NCI-H446 treated with DMSO at 0.1 percent for 48 hours (cell line): ENCODE measurements around the gene KRT16.
"Not testable (repeated sequence)": the region's sequence is repeated elsewhere in the genome, so short reads cannot be mapped to it uniquely, and the experiment has no call there.

Experiments
- DNase-seq: peaks from one replicate; lab custom pipeline; 2025; lab: John Stamatoyannopoulos, UW

Gene KRT16

GRCh38 chr17:41647038-41647813 is 34.7 kb upstream of the KRT16 start:
- no peak for DNase-seq

GRCh38 chr17:41642252-41643156 is 29.9 kb upstream of the KRT16 start:
- no peak for DNase-seq

GRCh38 chr17:41640596-41640995 is 28.0 kb upstream of the KRT16 start:
- not testable (repeated sequence) for DNase-seq

DNA sequence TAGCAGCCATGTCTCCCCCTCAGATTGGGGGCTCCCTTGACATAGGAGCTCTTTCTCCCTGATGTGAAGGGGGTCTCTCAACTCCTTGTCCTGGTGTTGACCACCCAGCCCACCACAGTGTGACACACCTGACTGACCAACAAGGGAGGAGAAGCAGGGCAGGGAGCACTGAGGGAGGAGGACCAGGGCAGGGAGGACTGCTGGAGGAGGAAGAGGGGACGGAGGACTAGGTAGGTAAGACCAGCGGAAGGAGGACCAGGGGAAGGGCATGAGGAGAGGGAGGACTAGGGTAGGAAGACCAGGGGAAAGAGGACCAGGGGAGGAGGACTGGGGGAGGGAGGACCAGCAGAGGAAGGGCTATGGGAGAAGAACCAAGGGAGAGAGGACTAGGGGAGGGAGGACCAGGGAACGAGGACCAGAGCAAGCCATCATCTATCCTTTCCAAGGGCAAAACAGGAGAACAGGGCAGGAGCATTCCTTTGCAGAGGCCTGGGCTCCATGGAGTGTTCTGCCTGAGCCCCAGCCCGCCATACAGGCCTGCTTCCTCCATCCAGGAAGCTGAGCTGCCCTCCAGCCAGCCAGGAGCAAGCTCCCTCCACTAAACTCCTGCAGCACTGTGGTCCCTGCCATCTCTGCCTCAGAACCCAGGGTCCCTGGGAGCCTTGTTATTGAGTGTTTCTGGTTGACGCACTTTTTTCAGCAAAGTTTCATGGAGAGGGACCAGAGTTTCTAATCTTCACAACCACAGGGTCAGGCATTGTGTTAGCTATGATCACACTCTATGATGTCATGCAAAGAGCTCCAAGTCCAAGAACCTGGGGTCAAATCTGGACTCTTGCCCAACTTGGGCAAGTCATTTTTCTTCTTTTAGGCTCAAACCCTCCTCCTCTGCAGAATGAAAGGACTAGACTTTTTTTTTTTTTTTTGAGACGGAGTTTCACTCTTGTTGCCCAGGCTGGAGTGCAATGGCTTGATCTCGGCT is 27.2 kb upstream of the KRT16 start:
- no peak for DNase-seq

DNA sequence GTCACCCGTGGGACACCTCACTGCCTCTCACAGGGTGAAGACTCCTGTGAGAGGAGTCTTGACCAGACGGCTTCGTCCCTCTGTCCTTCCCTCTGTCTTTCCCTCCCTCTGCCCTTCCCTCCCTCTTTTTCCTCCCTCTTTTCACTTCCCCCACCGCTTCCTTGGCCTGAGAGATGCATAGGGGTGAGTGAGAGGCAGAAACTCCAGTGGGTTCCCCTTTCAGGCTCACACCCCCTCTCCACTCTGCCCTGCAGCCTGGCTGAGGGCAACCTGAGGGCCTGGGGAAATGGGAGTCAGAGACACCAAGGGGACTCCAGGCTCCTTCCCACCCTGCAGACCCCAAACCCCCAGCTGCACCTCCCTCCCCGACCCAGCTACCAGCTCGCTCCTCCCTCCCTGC is 26.4 kb upstream of the KRT16 start:
- DNase-seq, result no peak

DNA sequence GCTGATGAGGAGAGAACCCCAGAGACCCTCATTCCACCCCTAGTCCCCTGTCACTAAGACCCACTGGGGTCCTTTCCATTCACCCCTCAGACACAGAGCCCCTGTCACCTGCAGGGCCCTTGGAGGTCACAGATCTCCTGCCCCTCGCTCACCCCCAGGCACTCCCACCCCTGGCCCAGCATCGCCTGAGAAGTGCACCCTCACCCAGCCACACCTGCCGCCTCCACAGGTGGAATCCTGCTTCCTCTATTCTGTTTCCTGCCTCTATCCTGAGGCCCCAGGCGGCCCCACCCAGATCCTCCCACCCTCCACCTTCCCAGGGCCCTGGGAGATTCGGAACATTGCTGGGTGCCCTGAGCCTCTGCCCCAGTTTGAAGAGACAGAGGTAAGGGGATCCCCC is 25.6 kb upstream of the KRT16 start:
- DNase-seq, result no peak

- DNase-seq, result no peak
Measured at GRCh38 chr17:41636652-41637051, 24.1 kb upstream of the KRT16 start.

- DNase-seq, result no peak
Measured at GRCh38 chr17:41635121-41636097, 22.8 kb upstream of the KRT16 start.

DNA sequence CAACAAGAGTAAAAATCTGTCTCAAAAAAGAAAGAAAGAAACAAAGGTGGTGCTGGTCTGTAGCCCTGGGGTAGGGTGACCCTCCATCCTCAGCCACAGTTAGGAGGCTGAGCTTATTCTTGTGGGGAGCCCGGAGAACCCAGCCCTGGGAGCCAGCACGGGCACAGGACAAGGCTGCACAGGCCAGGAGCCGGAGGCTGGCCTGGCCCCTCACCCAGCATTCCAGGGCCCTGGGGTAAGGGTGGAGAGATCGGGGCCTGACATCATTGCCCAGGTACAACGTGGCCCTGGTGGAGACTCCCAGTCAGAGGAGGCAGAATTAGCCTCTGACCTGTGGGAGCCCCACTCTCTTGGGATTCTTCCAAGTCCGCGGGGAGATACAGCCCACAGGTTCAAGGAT is 22.1 kb upstream of the KRT16 start:
- no peak for DNase-seq

DNA sequence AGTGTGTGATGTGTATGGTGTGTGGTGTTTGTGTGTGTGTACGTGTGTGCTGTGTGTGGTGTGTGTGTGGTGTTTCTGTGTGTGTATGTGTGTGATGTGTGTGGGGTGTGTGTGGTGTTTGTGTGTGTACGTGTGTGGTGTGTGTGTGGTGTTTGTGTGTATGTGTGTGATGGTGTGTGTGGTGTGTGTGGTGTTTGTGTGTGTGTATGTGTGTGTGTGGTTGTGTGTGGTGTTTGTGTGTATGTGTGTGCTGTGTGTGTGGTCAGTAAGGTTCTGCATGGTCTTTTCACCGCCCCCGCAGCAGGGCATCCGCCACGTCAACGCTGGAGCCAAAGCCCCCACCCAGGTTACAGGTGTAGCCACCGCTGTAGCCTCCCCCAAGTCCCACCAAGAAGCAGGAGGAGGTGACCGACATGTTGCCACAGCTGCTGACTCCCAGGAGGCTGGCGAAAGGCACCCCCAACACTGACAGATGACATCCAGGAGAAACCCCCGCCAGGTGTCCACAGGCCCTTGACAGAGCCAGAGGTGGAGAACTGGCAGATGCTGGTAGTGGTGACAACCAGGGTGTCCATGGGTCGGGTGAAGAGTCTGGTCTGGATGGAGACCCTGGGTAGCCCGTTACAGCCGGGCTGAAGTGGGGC is 21.1 kb upstream of the KRT16 start:
- no peak for DNase-seq

- no peak for DNase-seq
Measured at GRCh38 chr17:41632482-41633105, 20.0 kb upstream of the KRT16 start.

DNA sequence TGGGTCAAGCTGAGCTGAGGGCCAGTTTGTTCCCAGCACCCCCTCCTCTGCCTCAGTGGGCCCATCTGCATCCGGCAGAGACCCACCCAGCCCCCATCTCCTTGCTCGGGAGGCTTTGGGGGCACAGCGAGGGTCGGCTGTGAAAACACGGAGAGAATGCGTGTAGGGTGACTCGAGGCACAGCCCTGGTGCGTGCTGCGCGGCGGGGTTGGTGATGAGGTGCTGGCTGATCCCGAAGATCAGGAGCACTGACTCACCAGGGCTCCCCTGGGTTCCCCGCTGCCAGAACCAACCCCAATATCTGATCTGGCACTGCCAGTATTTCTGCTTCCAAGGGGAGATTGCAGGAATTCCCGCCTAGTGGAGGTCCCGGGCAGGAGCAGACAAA is 19.3 kb upstream of the KRT16 start:
- DNase-seq, result no peak

DNA sequence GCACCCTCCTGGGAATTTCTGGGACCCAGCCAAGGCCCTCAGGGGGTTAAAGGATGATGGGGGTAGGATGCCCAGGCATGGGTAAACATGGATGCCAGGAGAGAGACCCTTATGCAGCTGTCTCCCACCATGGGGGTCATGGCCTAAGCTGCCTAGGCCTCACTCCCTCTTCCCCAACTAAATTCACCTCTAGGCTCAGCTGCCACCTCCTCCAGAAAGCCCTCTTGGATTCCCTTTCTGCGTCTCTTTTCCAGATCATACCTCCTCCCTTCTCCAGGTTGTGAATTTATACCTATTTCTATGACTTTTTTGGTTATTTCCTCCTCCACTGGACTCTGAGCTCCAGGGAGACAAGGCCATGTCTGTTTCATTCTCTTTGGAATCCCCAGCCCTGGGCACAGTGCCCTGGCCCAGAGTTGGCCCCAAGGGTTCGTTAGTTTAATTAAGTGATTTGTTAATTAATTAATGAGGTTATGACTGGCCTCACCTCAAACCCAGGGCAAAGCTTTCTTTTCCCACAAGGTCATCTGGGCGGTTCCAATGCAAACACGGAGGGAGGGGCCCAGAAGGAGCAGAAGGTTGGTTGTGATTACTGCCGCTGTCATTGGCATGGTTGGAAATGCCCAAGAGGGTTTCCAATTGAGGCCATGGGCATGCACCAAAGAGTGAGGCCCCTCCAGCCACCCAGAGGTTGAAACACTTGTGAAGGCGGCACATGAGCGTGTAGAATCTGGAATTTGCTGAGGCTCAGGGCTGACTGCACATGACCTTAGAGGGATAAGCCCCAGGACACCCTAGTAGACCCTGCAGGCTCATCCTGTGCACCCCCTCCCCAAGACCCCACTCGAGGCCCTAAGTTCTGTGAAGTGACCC is 18.7 kb upstream of the KRT16 start:
- DNase-seq, result no peak

DNA sequence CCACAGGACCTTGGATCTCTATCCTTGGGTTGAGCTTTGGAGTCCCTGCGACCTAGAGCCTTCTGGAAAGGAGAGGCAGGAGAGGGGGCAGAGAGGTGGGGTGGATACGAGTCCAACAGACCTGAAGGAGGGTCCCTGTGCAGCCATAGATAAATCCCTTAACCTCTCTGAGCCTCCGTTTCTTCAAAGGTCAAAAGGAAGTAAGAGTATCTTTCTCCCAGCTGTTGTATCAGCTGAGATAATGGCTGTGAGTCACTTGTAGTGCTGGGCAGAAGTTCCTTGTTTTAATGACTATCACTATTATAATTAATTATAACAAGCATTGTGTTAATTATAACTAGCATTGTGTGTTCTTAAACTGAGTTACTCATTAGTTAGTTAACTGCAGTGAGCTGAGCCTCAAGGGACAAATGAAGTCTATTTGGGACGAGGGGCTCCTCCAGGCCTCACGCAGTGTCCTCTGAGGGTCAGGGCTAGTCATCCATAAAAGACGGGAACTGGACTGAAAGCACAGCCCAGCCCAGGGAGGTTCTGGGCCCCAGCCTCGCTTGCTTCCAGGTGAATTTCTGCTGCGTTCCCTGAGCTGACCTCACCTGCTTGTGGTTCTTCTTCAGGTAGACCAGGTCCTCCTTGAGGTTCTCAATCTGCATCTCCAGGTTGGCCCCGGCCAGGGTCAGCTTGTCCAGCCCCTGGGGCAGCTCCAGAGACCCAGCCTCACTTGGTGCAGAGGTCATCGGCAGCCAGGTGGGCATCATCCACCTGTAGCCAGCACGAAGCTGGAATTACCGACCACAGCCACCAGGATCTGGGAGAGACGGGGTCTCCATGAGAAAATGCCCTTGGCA is 17.5 kb upstream of the KRT16 start:
- no peak for DNase-seq

DNA sequence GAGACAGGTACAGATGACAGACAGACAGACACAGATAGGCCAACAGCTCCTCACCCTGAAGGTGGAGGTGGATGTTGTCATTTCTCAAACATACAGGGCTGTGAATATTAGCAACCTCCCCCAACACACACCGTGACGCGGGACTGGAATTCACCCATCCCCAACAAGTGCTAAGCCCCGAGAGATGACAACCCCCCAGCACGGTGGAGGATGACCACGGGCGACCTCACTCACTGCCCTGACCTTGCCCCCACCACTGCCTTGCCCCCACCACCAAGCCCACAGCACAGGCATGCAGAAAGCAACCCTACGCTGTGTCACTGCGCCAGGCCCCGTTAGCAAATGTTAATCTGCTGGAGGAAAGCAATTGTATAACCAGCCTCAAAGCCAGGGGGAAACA is 16.7 kb upstream of the KRT16 start:
- no peak for DNase-seq

DNA sequence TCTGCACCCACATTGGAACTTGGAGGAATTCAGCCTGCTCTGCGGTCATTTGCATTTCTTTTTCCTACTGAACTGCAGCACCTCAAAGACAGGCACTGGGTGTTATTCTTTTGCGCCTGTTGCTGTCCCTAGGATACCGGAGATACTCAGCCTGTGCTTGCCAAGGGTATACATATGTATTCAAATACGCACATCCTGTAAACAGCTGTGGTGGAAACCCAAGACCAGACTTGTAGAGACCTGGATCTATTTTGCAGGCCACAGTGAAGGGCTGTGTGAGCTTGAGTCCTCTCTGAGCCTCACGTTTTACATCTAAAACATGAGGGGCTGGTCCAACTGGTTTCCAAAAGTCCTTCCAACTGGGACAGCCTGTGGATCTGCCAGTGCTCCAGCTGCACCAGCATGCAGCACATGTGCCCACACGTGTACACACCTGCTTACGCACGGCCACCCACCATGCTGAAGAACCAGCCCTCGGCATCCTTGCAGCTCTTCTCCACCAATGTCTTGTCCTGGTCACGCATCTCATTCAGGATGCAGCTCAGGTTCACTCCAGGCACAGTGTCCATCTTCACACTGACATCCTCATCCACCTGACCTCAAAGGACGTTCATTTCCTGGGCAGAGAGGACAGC is 16.2 kb upstream of the KRT16 start:
- DNase-seq, result not testable (repeated sequence)

- DNase-seq, result not testable (repeated sequence)
Measured at GRCh38 chr17:41628073-41628370, 15.5 kb upstream of the KRT16 start.
